ENCODE results near the gene PCDH15.

Gene PCDH15

GRCh38 chr10:53894145-53894544 is 906.9 kb downstream of the PCDH15 start:
- H3K36me3 ChIP-seq (ENCODE audit: insufficient read depth, low read length), result no peaks in the 10 kb centered on the region
- no peaks in the 10 kb centered on the region for H3K27me3 ChIP-seq (ENCODE audit: insufficient read depth, low read length)
- H3K4me1 ChIP-seq (ENCODE audit: control insufficient read depth, insufficient read depth, low read length, unreplicated experiment), result no peaks in the 10 kb centered on the region
- no peak overlapping the region for H2AFZ ChIP-seq (ENCODE audit: low read length, unreplicated experiment)
- H3K4me3 ChIP-seq (ENCODE audit: low read depth, low read length), result no peak overlapping the region
- no peak overlapping the region for H3K27ac ChIP-seq (ENCODE audit: low read depth, low read length)
- no peaks in the 10 kb centered on the region for H3K79me2 ChIP-seq (ENCODE audit: control insufficient read depth, insufficient read depth, low read length, unreplicated experiment)

GRCh38 chr10:53893061-53893460 is 908.0 kb downstream of the PCDH15 start:
- no peaks in the 10 kb centered on the region for H3K4me1 ChIP-seq (ENCODE audit: control insufficient read depth, insufficient read depth, low read length, unreplicated experiment)
- H3K4me3 ChIP-seq (ENCODE audit: low read depth, low read length), result no peak overlapping the region
- no peak overlapping the region for H2AFZ ChIP-seq (ENCODE audit: low read length, unreplicated experiment)
- no peaks in the 10 kb centered on the region for H3K36me3 ChIP-seq (ENCODE audit: insufficient read depth, low read length)
- H3K27me3 ChIP-seq (ENCODE audit: insufficient read depth, low read length), result no peaks in the 10 kb centered on the region
- no peak overlapping the region for H3K27ac ChIP-seq (ENCODE audit: low read depth, low read length)
- no peaks in the 10 kb centered on the region for H3K79me2 ChIP-seq (ENCODE audit: control insufficient read depth, insufficient read depth, low read length, unreplicated experiment)

- no peak overlapping the region for H3K27ac ChIP-seq (ENCODE audit: low read depth, low read length)
- H3K27me3 ChIP-seq (ENCODE audit: insufficient read depth, low read length), result no peaks in the 10 kb centered on the region
- no peaks in the 10 kb centered on the region for H3K79me2 ChIP-seq (ENCODE audit: control insufficient read depth, insufficient read depth, low read length, unreplicated experiment)
- H3K4me3 ChIP-seq (ENCODE audit: low read depth, low read length), result no peak overlapping the region
- no peaks in the 10 kb centered on the region for H3K36me3 ChIP-seq (ENCODE audit: insufficient read depth, low read length)
- H2AFZ ChIP-seq (ENCODE audit: low read length, unreplicated experiment), result no peak overlapping the region
- no peaks in the 10 kb centered on the region for H3K4me1 ChIP-seq (ENCODE audit: control insufficient read depth, insufficient read depth, low read length, unreplicated experiment)
Observed at GRCh38 chr10:53886325-53887300, 914.4 kb downstream of the PCDH15 start.

- Histone ChIP-seq H3K4me1 (ENCODE audit: control insufficient read depth, insufficient read depth, low read length, unreplicated experiment) (no peaks in the 10 kb centered on the region), H3K27me3 (ENCODE audit: insufficient read depth, low read length) (no peaks in the 10 kb centered on the region), H3K27ac (ENCODE audit: low read depth, low read length) (no peak overlapping the region), H2AFZ (ENCODE audit: low read length, unreplicated experiment) (no peak overlapping the region), H3K79me2 (ENCODE audit: control insufficient read depth, insufficient read depth, low read length, unreplicated experiment) (no peaks in the 10 kb centered on the region), H3K36me3 (ENCODE audit: insufficient read depth, low read length) (no peaks in the 10 kb centered on the region), H3K4me3 (ENCODE audit: low read depth, low read length) (no peak overlapping the region)
Observed at GRCh38 chr10:53864846-53865245, 936.2 kb downstream of the PCDH15 start.

GRCh38 chr10:53852450-53853175 is 948.4 kb downstream of the PCDH15 start:
- no peaks in the 10 kb centered on the region for H3K36me3 ChIP-seq (ENCODE audit: insufficient read depth, low read length)
- H3K4me3 ChIP-seq (ENCODE audit: low read depth, low read length), result no peak overlapping the region
- H2AFZ ChIP-seq (ENCODE audit: low read length, unreplicated experiment), result no peak overlapping the region
- H3K27me3 ChIP-seq (ENCODE audit: insufficient read depth, low read length), result no peaks in the 10 kb centered on the region
- no peaks in the 10 kb centered on the region for H3K79me2 ChIP-seq (ENCODE audit: control insufficient read depth, insufficient read depth, low read length, unreplicated experiment)
- H3K27ac ChIP-seq (ENCODE audit: low read depth, low read length), result no peak overlapping the region
- no peaks in the 10 kb centered on the region for H3K4me1 ChIP-seq (ENCODE audit: control insufficient read depth, insufficient read depth, low read length, unreplicated experiment)

- H2AFZ ChIP-seq (ENCODE audit: low read length, unreplicated experiment), result no peak overlapping the region
- H3K27me3 ChIP-seq (ENCODE audit: insufficient read depth, low read length), result no peaks in the 10 kb centered on the region
- no peak overlapping the region for H3K4me3 ChIP-seq (ENCODE audit: low read depth, low read length)
- no peaks in the 10 kb centered on the region for H3K4me1 ChIP-seq (ENCODE audit: control insufficient read depth, insufficient read depth, low read length, unreplicated experiment)
- no peaks in the 10 kb centered on the region for H3K79me2 ChIP-seq (ENCODE audit: control insufficient read depth, insufficient read depth, low read length, unreplicated experiment)
- H3K27ac ChIP-seq (ENCODE audit: low read depth, low read length), result no peak overlapping the region
- H3K36me3 ChIP-seq (ENCODE audit: insufficient read depth, low read length), result no peaks in the 10 kb centered on the region
Observed at GRCh38 chr10:53846809-53847208, 954.2 kb downstream of the PCDH15 start.

GRCh38 chr10:53843736-53844362 is 957.2 kb downstream of the PCDH15 start:
- Histone ChIP-seq H3K4me1 (ENCODE audit: control insufficient read depth, insufficient read depth, low read length, unreplicated experiment) (no peaks in the 10 kb centered on the region), H3K27me3 (ENCODE audit: insufficient read depth, low read length) (0 out of 2 replicates have a peak, but pooled peaks cover 9% of the 10 kb centered on the region), H3K79me2 (ENCODE audit: control insufficient read depth, insufficient read depth, low read length, unreplicated experiment) (no peaks in the 10 kb centered on the region), H3K27ac (ENCODE audit: low read depth, low read length) (no peak overlapping the region), H2AFZ (ENCODE audit: low read length, unreplicated experiment) (no peak overlapping the region), H3K4me3 (ENCODE audit: low read depth, low read length) (no peak overlapping the region), H3K36me3 (ENCODE audit: insufficient read depth, low read length) (no peaks in the 10 kb centered on the region)

- H2AFZ ChIP-seq (ENCODE audit: low read length, unreplicated experiment), result no peak overlapping the region
- H3K27ac ChIP-seq (ENCODE audit: low read depth, low read length), result no peak overlapping the region
- no peaks in the 10 kb centered on the region for H3K4me1 ChIP-seq (ENCODE audit: control insufficient read depth, insufficient read depth, low read length, unreplicated experiment)
- 0 out of 2 replicates have a peak, but pooled peaks cover 9% of the 10 kb centered on the region for H3K27me3 ChIP-seq (ENCODE audit: insufficient read depth, low read length)
- H3K36me3 ChIP-seq (ENCODE audit: insufficient read depth, low read length), result no peaks in the 10 kb centered on the region
- no peaks in the 10 kb centered on the region for H3K79me2 ChIP-seq (ENCODE audit: control insufficient read depth, insufficient read depth, low read length, unreplicated experiment)
- no peak overlapping the region for H3K4me3 ChIP-seq (ENCODE audit: low read depth, low read length)
Observed at GRCh38 chr10:53841483-53842145, 959.4 kb downstream of the PCDH15 start.

- Histone ChIP-seq H2AFZ (ENCODE audit: low read length, unreplicated experiment) (no peak overlapping the region), H3K4me1 (ENCODE audit: control insufficient read depth, insufficient read depth, low read length, unreplicated experiment) (no peaks in the 10 kb centered on the region), H3K79me2 (ENCODE audit: control insufficient read depth, insufficient read depth, low read length, unreplicated experiment) (no peaks in the 10 kb centered on the region), H3K27ac (ENCODE audit: low read depth, low read length) (no peak overlapping the region), H3K4me3 (ENCODE audit: low read depth, low read length) (no peak overlapping the region), H3K36me3 (ENCODE audit: insufficient read depth, low read length) (no peaks in the 10 kb centered on the region), H3K27me3 (ENCODE audit: insufficient read depth, low read length) (0 out of 2 replicates have a peak, but pooled peaks cover 9% of the 10 kb centered on the region)
Observed at GRCh38 chr10:53840653-53841052, 960.4 kb downstream of the PCDH15 start.

GRCh38 chr10:53839440-53840039 is 961.5 kb downstream of the PCDH15 start:
- Histone ChIP-seq H3K27ac (ENCODE audit: low read depth, low read length) (no peak overlapping the region), H2AFZ (ENCODE audit: low read length, unreplicated experiment) (no peak overlapping the region), H3K4me1 (ENCODE audit: control insufficient read depth, insufficient read depth, low read length, unreplicated experiment) (no peaks in the 10 kb centered on the region), H3K36me3 (ENCODE audit: insufficient read depth, low read length) (no peaks in the 10 kb centered on the region), H3K27me3 (ENCODE audit: insufficient read depth, low read length) (0 out of 2 replicates have a peak, but pooled peaks cover 9% of the 10 kb centered on the region), H3K4me3 (ENCODE audit: low read depth, low read length) (no peak overlapping the region), H3K79me2 (ENCODE audit: control insufficient read depth, insufficient read depth, low read length, unreplicated experiment) (no peaks in the 10 kb centered on the region)

Measured in ACC112 (cell line).